Kasumi-1 (cell line): ENCODE measurements around the gene PSTPIP1.

ENCODE experiments used
- DNase-seq, 2 experiments: peaks; one replicate each; lab custom pipeline; 2025; lab: John Stamatoyannopoulos, UW

Gene PSTPIP1

GRCh38 chr15:77030048-77030927 is 35.4 kb downstream of the PSTPIP1 start:
- no peak for DNase-seq

GRCh38 chr15:77030928-77031375 is 36.0 kb downstream of the PSTPIP1 start:
- DNase-seq = no peak

- peak; percentile 77 for DNase-seq
Observed at GRCh38 chr15:77031376-77032050, 36.6 kb downstream of the PSTPIP1 start.

GRCh38 chr15:77032052-77032646 is 37.2 kb downstream of the PSTPIP1 start:
- no peak for DNase-seq

- DNase-seq = no peak
Observed at GRCh38 chr15:77032647-77033416, 37.9 kb downstream of the PSTPIP1 start.

GRCh38 chr15:77033417-77033728 is 38.4 kb downstream of the PSTPIP1 start:
- no peak for DNase-seq

GRCh38 chr15:77033729-77034671 is 39.1 kb downstream of the PSTPIP1 start:
- DNase-seq = no peak

- DNase-seq = peak; percentile 29 to 37
Observed at GRCh38 chr15:77034695-77035489, 40.0 kb downstream of the PSTPIP1 start.

GRCh38 chr15:77035584-77035983 is 40.7 kb downstream of the PSTPIP1 start:
- no peak for DNase-seq

- DNase-seq = no peak
Observed at GRCh38 chr15:77035999-77036471, 41.1 kb downstream of the PSTPIP1 start.

GRCh38 chr15:77036537-77037387 is 41.8 kb downstream of the PSTPIP1 start:
- no peak for DNase-seq

- no peak for DNase-seq
Observed at GRCh38 chr15:77037388-77038209, 42.7 kb downstream of the PSTPIP1 start.

- DNase-seq = no peak
Observed at GRCh38 chr15:77038312-77039216, 43.6 kb downstream of the PSTPIP1 start.

GRCh38 chr15:77039217-77039533 is 44.2 kb downstream of the PSTPIP1 start:
- DNase-seq = no peak

GRCh38 chr15:77039848-77040247 is 44.9 kb downstream of the PSTPIP1 start:
- DNase-seq = no peak

- DNase-seq = no peak
Observed at GRCh38 chr15:77040673-77041072, 45.7 kb downstream of the PSTPIP1 start.

- DNase-seq = no peak
Observed at GRCh38 chr15:77042245-77042919, 47.5 kb downstream of the PSTPIP1 start.
